ENCODE data around the gene COG7.

DNA sequence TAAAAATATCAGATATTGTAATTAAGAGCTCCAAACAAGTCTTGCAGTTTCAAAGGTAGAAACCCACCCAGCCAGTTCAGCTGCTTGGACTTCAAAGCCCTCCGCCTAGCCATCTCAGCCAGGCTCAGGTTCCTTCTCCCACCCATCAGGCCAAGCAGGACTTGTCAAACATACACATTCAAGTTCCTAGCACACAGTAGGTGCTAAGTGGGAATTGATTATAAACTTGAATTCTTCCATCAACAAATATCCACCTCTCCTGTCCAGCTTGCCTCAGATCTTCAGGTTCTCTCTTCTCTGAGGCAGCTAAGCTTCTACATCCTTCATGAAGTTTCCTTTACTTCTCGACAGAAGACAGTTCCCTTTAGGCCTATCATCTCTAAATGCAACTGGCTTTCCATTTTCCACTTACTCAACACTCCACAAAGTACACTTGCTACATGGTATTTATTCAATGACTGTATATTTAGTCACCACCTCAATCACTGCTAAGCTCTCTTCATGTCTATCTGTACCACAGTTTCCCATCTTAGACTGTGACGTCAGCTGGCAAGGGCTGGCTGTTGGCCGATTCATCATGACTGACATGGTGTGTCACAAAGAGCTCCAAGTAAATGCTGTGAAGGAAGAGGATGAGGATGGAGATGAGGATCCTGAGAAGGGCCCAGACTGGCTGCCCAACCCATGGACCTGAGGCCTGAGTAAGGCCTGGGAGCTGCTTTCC lies 13.3 kb upstream of the COG7 start:
- TF ChIP-seq, protein P1, sequence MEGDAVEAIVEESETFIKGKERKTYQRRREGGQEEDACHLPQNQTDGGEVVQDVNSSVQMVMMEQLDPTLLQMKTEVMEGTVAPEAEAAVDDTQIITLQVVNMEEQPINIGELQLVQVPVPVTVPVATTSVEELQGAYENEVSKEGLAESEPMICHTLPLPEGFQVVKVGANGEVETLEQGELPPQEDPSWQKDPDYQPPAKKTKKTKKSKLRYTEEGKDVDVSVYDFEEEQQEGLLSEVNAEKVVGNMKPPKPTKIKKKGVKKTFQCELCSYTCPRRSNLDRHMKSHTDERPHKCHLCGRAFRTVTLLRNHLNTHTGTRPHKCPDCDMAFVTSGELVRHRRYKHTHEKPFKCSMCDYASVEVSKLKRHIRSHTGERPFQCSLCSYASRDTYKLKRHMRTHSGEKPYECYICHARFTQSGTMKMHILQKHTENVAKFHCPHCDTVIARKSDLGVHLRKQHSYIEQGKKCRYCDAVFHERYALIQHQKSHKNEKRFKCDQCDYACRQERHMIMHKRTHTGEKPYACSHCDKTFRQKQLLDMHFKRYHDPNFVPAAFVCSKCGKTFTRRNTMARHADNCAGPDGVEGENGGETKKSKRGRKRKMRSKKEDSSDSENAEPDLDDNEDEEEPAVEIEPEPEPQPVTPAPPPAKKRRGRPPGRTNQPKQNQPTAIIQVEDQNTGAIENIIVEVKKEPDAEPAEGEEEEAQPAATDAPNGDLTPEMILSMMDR (tag by site-specific recombination; IDR thresholded peaks at IDR 0.05), result no peak
- TF ChIP-seq ZNF830 (tag by site-specific recombination; IDR thresholded peaks at IDR 0.05; ENCODE audit: low read depth) (no peak), ZNF600 (tag by site-specific recombination; IDR thresholded peaks at IDR 0.05) (no peak)
